PC-3 (cell line): ENCODE data around the gene TGFB2.

Experiments used
- EZH2 ChIP-seq: fragments of 300-600 bp; sonication (generic); IDR thresholded peaks from one replicate; pipeline ENCODE4 v1.6.1; 2017; ENCODE audit warnings: antibody characterized with exemption, mild to moderate bottlenecking, low read length; ENCODE audit not compliant: unreplicated experiment
- EZH2phosphoT487 ChIP-seq: fragments of 300-600 bp; sonication (generic); IDR thresholded peaks from 2 replicates; pipeline ENCODE4 v1.6.1; 2018; ENCODE audit warnings: mild to moderate bottlenecking, antibody characterized with exemption, low read length, borderline replicate concordance
- TF ChIP-seq, protein P1 (sequence below): fragments of 300-600 bp; sonication (generic); conservative IDR thresholded peaks from 2 replicates; pipeline ENCODE4 v1.5.1; 2017; ENCODE audit warnings: antibody characterized with exemption, low read depth, mild to moderate bottlenecking, low read length

DNA sequence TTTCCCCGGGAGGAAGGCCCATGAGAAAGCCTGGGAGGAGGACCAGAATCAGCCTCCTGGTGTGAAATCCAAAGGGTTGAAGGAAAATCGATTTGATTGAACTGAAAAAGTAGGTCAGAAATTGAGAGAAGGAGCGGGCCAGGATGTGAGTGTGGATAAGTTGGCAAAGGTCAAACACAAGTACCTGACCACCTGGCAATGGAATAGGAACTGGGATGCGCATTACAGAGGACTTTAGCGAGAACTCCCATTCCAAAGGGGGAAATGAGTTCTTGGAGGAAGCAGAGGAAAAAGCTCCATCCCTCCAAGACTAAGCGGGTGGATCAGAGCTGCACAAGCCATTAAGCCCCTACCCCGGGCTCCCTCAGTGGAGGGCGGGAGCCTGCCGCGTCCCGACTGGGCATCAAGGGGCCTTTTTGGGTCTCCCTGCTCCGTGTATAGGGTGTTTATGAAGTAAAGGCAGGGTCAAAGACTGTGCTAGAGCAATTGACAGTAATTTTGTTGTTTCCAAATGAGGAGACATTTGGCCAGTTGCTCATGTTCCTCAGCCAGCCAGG, 56.4 kb downstream of the TGFB2 start:
- TF ChIP-seq EZH2phosphoT487 (no peak), EZH2 (no peak)
- TF ChIP-seq, protein P1, sequence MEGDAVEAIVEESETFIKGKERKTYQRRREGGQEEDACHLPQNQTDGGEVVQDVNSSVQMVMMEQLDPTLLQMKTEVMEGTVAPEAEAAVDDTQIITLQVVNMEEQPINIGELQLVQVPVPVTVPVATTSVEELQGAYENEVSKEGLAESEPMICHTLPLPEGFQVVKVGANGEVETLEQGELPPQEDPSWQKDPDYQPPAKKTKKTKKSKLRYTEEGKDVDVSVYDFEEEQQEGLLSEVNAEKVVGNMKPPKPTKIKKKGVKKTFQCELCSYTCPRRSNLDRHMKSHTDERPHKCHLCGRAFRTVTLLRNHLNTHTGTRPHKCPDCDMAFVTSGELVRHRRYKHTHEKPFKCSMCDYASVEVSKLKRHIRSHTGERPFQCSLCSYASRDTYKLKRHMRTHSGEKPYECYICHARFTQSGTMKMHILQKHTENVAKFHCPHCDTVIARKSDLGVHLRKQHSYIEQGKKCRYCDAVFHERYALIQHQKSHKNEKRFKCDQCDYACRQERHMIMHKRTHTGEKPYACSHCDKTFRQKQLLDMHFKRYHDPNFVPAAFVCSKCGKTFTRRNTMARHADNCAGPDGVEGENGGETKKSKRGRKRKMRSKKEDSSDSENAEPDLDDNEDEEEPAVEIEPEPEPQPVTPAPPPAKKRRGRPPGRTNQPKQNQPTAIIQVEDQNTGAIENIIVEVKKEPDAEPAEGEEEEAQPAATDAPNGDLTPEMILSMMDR, result no peak
